Activated CD4-positive, alpha-beta T cell treated with anti-CD3 and anti-CD28 coated beads for 4 hours (primary cell): ENCODE data around the gene DPAGT1.
"Not testable (repeated sequence)": the region's sequence is repeated elsewhere in the genome, so short reads cannot be mapped to it uniquely, and the experiment has no call there.

ENCODE experiments used
- DNase-seq, 2 donors: peaks; one replicate each; pipeline ENCODE4 v3.0.0-alpha.2; 2020

Gene DPAGT1

GRCh38 chr11:119115484-119116234, 14.0 kb upstream of the DPAGT1 start:
- DNase-seq: peak; percentile 20 to 28

GRCh38 chr11:119114351-119114750, 12.7 kb upstream of the DPAGT1 start:
- DNase-seq: no peak

- DNase-seq: no peak
Measured at GRCh38 chr11:119113716-119114115, 12.1 kb upstream of the DPAGT1 start.

- no peak for DNase-seq
Measured at GRCh38 chr11:119112314-119113020, 10.8 kb upstream of the DPAGT1 start.

- no peak for DNase-seq
Measured at GRCh38 chr11:119111361-119111925, 9.8 kb upstream of the DPAGT1 start.

GRCh38 chr11:119110439-119110838, 8.8 kb upstream of the DPAGT1 start:
- no peak for DNase-seq

- DNase-seq: no peak
Measured at GRCh38 chr11:119109843-119110242, 8.2 kb upstream of the DPAGT1 start.

GRCh38 chr11:119108857-119109221, 7.2 kb upstream of the DPAGT1 start:
- DNase-seq: no peak

- DNase-seq: peak in 1 of 2 donors; percentile 26
Measured at GRCh38 chr11:119108146-119108856, 6.6 kb upstream of the DPAGT1 start.

- DNase-seq: no peak
Measured at GRCh38 chr11:119107538-119108145, 6.0 kb upstream of the DPAGT1 start.

GRCh38 chr11:119106564-119107537, 5.2 kb upstream of the DPAGT1 start, which contains the start of gene C2CD2L:
Gene C2CD2L (plus strand): TSS chr11:119107344. CDS start chr11:119107742, 398 bp downstream.
- peak; percentile 87 to 88 for DNase-seq

- no peak for DNase-seq
Measured at GRCh38 chr11:119103793-119104192, 2.1 kb upstream of the DPAGT1 start.

- not testable (repeated sequence) for DNase-seq
Measured at GRCh38 chr11:119103161-119103664, 1.6 kb upstream of the DPAGT1 start.

- DNase-seq: no peak
Measured at GRCh38 chr11:119100994-119101758, 477 bp downstream of the DPAGT1 start.

GRCh38 chr11:119100246-119100970, 1.2 kb downstream of the DPAGT1 start:
- no peak for DNase-seq

GRCh38 chr11:119099711-119100110, 1.9 kb downstream of the DPAGT1 start:
- DNase-seq: no peak

GRCh38 chr11:119095066-119095880, 6.4 kb downstream of the DPAGT1 start:
- DNase-seq: peak; percentile 99

GRCh38 chr11:119094816-119095065, 6.9 kb downstream of the DPAGT1 start:
- DNase-seq: peak in 1 of 2 donors; percentile 46
